Duodenal mucosa (tissue), 2 donors: ENCODE results near the gene PCDHB6.
"Not testable (repeated sequence)": the region's sequence is repeated elsewhere in the genome, so short reads cannot be mapped to it uniquely, and the experiment has no call there.

Source experiments
- H3K27ac ChIP-seq: one replicate; pipeline ENCODE4 v1.7.0; 2013; ENCODE audit warnings: low read depth, low read length
- H3K27me3 ChIP-seq, 2 donors: one replicate each; pipeline ENCODE4 v1.7.0; 2013; ENCODE audit warnings: low read length in 2 of 2, control low read depth in 1 of 2; ENCODE audit not compliant: insufficient read depth in 2 of 2, control insufficient read depth in 1 of 2
- H3K36me3 ChIP-seq, 2 donors: one replicate each; pipeline ENCODE4 v1.7.0; 2013; ENCODE audit warnings: low read length in 2 of 2, control low read depth in 1 of 2; ENCODE audit not compliant: insufficient read depth in 2 of 2, control insufficient read depth in 1 of 2
- H3K4me1 ChIP-seq, 2 donors: one replicate each; pipeline ENCODE4 v1.7.0; 2013; ENCODE audit warnings: low read length in 2 of 2, control low read depth in 1 of 2; ENCODE audit not compliant: insufficient read depth in 2 of 2, control insufficient read depth in 1 of 2
- H3K4me3 ChIP-seq, 2 donors: one replicate each; pipeline ENCODE4 v1.7.0; 2013; ENCODE audit warnings: low read length in 2 of 2, low read depth in 1 of 2
- H3K9ac ChIP-seq, 2 donors: one replicate each; pipeline ENCODE4 v1.7.0; 2013; ENCODE audit warnings: low read length in 2 of 2, low read depth in 1 of 2
- H3K9me3 ChIP-seq, 2 donors: one replicate each; pipeline ENCODE4 v1.7.0; 2013; ENCODE audit warnings: low read length in 2 of 2, control low read depth in 1 of 2; ENCODE audit not compliant: control insufficient read depth in 1 of 2

The PCDHB6 gene

GRCh38 chr5:141201646-141202045, 51.8 kb downstream of the PCDHB6 start:
- not testable (repeated sequence) for H3K4me3 ChIP-seq, H3K4me1 ChIP-seq, H3K27me3 ChIP-seq, H3K9ac ChIP-seq, H3K36me3 ChIP-seq, H3K27ac ChIP-seq
- peaks cover 5 to 24% of the 10 kb centered on the region in 2 donors for H3K9me3 ChIP-seq
